ENCODE measurements around the gene RNF121.

RNF121 gene

DNA sequence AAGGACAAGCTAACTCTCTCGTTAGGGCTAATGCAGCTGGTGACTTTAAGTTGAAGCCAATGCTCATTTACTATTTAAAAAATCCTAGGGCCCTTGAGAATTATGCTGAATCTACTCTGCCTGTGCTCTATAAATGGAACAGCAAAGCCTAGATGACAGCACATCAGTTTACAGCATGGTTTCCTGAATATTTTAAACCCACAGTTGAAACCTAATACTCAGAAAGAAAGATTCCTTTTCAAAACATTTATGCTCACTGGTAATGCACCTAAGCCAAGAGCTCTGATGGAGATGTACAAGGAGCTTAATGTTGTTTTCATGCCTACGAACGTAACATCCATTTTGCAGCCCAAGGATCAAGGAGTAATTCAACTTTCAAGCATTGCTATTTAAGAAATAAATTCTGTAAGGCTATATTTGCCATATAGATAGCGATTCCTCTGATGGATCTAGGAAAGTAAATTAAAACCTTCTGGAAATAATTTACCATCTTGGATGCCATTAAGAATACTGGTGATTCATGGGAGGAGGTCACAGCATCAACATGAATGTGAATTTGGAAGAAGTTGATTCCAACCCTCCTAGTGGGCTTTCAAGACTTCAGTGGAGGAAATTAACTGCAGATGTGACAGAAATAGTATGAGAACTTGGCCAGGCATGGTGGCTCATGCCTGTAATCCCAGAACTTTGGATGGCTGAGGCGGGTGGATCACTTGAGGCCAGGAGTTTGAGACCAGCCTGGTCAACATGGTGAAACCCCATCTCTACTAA, 14.9 kb upstream of the RNF121 start:
- TF ChIP-seq, protein P1, sequence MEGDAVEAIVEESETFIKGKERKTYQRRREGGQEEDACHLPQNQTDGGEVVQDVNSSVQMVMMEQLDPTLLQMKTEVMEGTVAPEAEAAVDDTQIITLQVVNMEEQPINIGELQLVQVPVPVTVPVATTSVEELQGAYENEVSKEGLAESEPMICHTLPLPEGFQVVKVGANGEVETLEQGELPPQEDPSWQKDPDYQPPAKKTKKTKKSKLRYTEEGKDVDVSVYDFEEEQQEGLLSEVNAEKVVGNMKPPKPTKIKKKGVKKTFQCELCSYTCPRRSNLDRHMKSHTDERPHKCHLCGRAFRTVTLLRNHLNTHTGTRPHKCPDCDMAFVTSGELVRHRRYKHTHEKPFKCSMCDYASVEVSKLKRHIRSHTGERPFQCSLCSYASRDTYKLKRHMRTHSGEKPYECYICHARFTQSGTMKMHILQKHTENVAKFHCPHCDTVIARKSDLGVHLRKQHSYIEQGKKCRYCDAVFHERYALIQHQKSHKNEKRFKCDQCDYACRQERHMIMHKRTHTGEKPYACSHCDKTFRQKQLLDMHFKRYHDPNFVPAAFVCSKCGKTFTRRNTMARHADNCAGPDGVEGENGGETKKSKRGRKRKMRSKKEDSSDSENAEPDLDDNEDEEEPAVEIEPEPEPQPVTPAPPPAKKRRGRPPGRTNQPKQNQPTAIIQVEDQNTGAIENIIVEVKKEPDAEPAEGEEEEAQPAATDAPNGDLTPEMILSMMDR (IDR thresholded peaks at IDR 0.05) = no peak
- Histone ChIP-seq H3K4me1 (ENCODE audit: control insufficient read depth in 1 of 2, insufficient read depth in 1 of 2, low read depth in 1 of 2, low read length in 1 of 2) (no peaks in the 10 kb centered on the region), H3K9me3 (no peaks in the 10 kb centered on the region), H3K4me3 (ENCODE audit: low read depth in 1 of 2, low read length in 1 of 2) (no peak overlapping the region), H3K27me3 (no peaks in the 10 kb centered on the region), H3K36me3 (peaks cover 60% of the 10 kb centered on the region), H3K27ac (no peak overlapping the region)

DNA sequence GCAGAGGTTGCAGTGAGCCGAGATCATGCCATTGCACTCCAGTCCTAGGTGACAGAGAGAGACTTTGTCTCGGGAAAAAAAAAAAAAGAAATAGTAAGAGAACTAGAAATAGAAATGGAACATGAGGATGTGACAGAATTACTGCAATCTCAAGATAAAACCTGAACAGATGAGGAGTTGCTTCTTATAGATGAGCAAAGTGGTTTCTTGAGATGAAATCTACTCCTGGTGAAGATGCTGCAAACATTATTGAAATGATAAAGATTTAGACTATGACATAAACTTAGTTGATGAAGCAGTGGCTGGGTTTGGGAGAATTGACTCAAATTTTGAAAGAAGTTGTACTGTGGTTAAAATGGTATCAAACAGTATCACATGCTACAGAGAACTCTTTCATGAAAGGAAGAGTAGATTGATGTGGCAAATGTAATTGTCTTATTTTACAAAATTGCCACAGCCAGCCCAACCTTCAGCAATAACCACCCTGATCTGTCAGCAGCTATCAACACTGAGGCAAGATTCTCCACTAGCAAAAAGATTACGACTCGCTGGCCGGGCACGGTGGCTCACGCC, 14.1 kb upstream of the RNF121 start:
- Histone ChIP-seq H3K27me3 (no peaks in the 10 kb centered on the region), H3K4me3 (ENCODE audit: low read depth in 1 of 2, low read length in 1 of 2) (no peak overlapping the region), H3K4me1 (ENCODE audit: control insufficient read depth in 1 of 2, insufficient read depth in 1 of 2, low read depth in 1 of 2, low read length in 1 of 2) (no peaks in the 10 kb centered on the region), H3K27ac (no peak overlapping the region), H3K9me3 (no peaks in the 10 kb centered on the region), H3K36me3 (peaks cover 60% of the 10 kb centered on the region)
- TF ChIP-seq, protein P1 (IDR thresholded peaks at IDR 0.05) = no peak

DNA sequence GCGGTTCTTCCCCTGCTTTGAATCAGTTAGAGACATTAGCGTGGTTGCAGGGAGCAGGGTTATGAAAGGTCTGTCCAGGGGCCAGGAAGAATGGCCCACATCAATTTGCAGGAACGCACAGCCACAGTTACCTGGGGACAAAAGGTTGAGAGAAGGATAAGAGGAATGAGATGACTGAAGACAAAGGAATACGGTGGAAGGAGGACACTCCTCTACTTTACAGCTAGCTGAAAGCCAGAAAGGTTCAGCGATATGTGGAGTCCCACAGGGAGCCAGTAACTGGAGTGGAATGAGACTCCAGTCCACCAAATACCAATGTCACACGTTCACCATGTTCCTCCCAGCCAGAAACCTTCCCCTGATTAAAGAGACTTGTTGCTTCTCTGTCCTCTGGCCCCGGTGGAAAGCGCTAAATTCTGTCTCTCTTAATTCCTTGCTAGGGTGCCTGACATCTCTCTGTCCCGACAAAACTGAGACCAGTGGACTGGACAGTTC, 11.2 kb upstream of the RNF121 start:
- no peak overlapping the region for H3K4me3 ChIP-seq (ENCODE audit: low read depth in 1 of 2, low read length in 1 of 2)
- H3K4me1 ChIP-seq (ENCODE audit: control insufficient read depth in 1 of 2, insufficient read depth in 1 of 2, low read depth in 1 of 2, low read length in 1 of 2) = no peaks in the 10 kb centered on the region
- no peaks in the 10 kb centered on the region for H3K9me3 ChIP-seq
- no peaks in the 10 kb centered on the region for H3K27me3 ChIP-seq
- peaks cover 46% of the 10 kb centered on the region for H3K36me3 ChIP-seq
- TF ChIP-seq, protein P1 (IDR thresholded peaks at IDR 0.05) = no peak
- H3K27ac ChIP-seq = no peak overlapping the region

DNA sequence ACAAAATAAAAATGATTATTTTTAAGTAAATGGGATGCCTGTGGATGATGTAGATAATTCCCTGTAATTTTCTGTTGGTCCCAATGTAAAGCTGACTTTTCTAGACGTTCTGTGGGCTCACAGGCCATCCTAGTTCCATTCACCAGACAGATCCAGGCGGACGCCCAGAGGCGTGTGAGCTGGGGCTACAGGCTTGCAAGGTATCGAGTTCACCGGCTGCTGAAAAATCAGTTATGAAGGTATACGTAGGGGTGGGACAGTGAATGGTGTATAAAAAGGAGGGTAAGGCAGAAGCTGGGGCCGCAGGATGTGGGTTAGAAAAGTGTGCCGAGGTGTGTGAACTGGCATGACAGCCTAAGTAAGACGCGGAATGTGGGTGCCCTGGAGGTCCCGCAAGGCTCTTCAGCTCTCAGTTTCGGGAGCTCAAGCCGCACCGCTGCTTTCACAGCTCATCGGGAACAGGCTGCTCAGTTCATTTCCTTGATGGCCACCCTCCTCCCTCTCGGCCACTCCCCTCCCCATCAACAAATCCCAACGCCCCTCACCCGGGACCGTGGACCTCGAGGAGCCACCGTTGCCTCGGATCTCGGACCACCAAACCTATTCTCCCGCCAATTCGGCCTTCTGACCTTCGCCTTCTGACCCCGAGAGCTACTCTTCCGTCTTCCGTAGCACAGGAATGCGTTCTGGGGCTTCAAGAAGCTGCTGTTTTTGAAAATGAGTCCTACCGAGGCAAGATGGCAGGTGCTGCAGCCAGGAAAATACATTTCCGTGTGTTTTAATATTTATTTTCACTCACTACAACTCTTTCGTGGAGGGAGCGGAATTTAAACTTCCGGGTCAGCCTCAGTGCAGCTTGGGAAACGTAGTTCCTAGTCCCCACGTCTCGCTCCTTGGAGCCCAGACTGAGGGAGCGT, 768 bp upstream of the RNF121 start, which contains the start of gene XNDC1N:
TSS of gene XNDC1N (minus strand) at position 775 of the 917 bp plus-strand sequence. CDS start 5,241 bp downstream, outside the sequence.
- H3K27ac ChIP-seq = peak within 1 kb of the TSS; percentile 92
- H3K9me3 ChIP-seq = no peaks in the 10 kb centered on the region
- peak within 1 kb of the TSS; percentile 88 to 98 for H3K4me3 ChIP-seq (ENCODE audit: low read depth in 1 of 2, low read length in 1 of 2)
- H3K4me1 ChIP-seq (ENCODE audit: control insufficient read depth in 1 of 2, insufficient read depth in 1 of 2, low read depth in 1 of 2, low read length in 1 of 2) = peaks cover 24% of the 10 kb centered on the region in 2 experiments
- no peaks in the 10 kb centered on the region for H3K27me3 ChIP-seq
- H3K36me3 ChIP-seq = no peaks in the 10 kb centered on the region
- TF ChIP-seq, protein P1 (IDR thresholded peaks at IDR 0.05) = no peak

DNA sequence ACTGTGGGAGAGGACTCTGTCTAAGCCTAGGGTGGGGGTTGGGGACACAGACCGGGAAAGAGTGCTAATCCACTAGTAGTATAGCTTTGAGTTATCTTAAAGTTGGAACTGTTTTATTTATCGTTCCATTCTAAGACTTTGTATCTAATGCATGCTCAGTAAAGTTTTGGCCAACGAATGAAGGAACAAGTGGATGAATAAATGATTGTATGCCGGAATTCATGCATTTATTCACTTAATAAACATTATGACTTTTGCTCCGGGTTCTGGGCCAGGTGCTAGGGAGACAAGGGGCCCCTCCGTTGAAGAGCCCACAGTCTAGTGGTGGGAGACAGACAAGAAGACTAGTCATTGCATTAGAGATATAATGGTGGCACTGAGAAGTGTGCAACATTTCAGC, 645 bp downstream of the RNF121 start:
- Histone ChIP-seq H3K4me3 (ENCODE audit: low read depth in 1 of 2, low read length in 1 of 2) (peak overlapping the region; percentile 88 to 98), H3K4me1 (ENCODE audit: control insufficient read depth in 1 of 2, insufficient read depth in 1 of 2, low read depth in 1 of 2, low read length in 1 of 2) (peaks cover 24% of the 10 kb centered on the region in 2 experiments), H3K36me3 (no peaks in the 10 kb centered on the region), H3K9me3 (no peaks in the 10 kb centered on the region), H3K27me3 (no peaks in the 10 kb centered on the region), H3K27ac (peak overlapping the region; percentile 92)
- TF ChIP-seq, protein P1 (IDR thresholded peaks at IDR 0.05) = no peak
